Measurements from ENCODE around the gene MPV17L2. TPM values are rescaled to one million over a fixed set of nuclear protein-coding genes. Genes with fewer than 3 reads are reported as not detected.
A peak's percentile ranks its signal among the peaks of the same experiment; 100 is the strongest.

The MPV17L2 gene
- total RNA-seq, 6 experiments from 2014 or later = 6.5 to 26.4 (median 7.5) TPM

- WGBS (ENCODE audit: insufficient coverage, low coverage, low lambda C conversion rate, missing lambda C conversion rate) = no CpG with 5 or more reads among the region's 19 CpGs
- TF ChIP-seq CTCF (IDR thresholded peaks at IDR 0.05) = no peak
- no peak for TF ChIP-seq POLR2A (IDR thresholded peaks at IDR 0.05)
- Histone ChIP-seq H3K27ac (no peak overlapping the region), H3K4me3 (no peak overlapping the region), H3K4me1 (peaks cover 0 to 6% (median 0%) of the 10 kb centered on the region in 4 donors), H3K27me3 (no peaks in the 10 kb centered on the region), H3K9me3 (no peaks in the 10 kb centered on the region), H3K36me3 (peaks cover 0 to 62% (median 23%) of the 10 kb centered on the region in 4 donors)
- no peak for DNase-seq
- no peak for ATAC-seq
- intact Hi-C loops (cut with DNase I) = no loop called here
These were observed 47.5 kb upstream of the MPV17L2 start for GRCh38 chr19:18145391-18145999.

- TF ChIP-seq POLR2A (IDR thresholded peaks at IDR 0.05) = no peak
- no peak for TF ChIP-seq CTCF (IDR thresholded peaks at IDR 0.05)
- intact Hi-C loops (cut with DNase I) = no loop called here
- H3K9me3 ChIP-seq = no peaks in the 10 kb centered on the region
- no peak overlapping the region for H3K4me3 ChIP-seq
- peaks cover 0 to 22% (median 5%) of the 10 kb centered on the region in 4 donors for H3K4me1 ChIP-seq
- WGBS (ENCODE audit: insufficient coverage, low coverage, low lambda C conversion rate, missing lambda C conversion rate) = 95% methylated on average over 7 of the region's 13 CpGs
- H3K27me3 ChIP-seq = no peaks in the 10 kb centered on the region
- no peak overlapping the region for H3K27ac ChIP-seq
- DNase-seq = no peak
- ATAC-seq = no peak
- H3K36me3 ChIP-seq = peaks cover 0 to 49% (median 22%) of the 10 kb centered on the region in 4 donors
These were observed 45.6 kb upstream of the MPV17L2 start for GRCh38 chr19:18147396-18147795.

DNA sequence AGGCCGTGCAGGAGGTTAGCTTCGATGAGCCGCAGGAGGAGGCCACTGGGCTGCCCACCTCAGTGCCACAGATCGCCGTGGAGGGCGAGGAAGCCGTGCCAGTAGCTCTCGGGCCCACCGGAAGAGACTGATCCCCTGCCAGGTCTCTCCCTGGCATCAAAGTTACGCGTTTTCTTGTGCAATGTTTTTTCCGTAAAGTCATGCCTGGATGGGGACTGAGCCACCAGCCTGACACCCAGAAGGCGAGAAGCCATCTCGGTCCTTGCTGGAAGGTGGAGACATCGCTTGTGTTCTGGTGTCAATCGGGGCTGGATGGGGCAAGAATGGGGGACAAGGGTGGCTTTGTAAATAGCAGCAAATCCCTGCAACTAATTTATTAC lies 43.4 kb upstream of the MPV17L2 start:
- Histone ChIP-seq H3K27me3 (no peaks in the 10 kb centered on the region), H3K36me3 (peaks cover 0 to 29% (median 14%) of the 10 kb centered on the region in 4 donors)
- 69% methylated on average over 13 of the region's 16 CpGs for WGBS (ENCODE audit: insufficient coverage, low coverage, low lambda C conversion rate, missing lambda C conversion rate)

DNA sequence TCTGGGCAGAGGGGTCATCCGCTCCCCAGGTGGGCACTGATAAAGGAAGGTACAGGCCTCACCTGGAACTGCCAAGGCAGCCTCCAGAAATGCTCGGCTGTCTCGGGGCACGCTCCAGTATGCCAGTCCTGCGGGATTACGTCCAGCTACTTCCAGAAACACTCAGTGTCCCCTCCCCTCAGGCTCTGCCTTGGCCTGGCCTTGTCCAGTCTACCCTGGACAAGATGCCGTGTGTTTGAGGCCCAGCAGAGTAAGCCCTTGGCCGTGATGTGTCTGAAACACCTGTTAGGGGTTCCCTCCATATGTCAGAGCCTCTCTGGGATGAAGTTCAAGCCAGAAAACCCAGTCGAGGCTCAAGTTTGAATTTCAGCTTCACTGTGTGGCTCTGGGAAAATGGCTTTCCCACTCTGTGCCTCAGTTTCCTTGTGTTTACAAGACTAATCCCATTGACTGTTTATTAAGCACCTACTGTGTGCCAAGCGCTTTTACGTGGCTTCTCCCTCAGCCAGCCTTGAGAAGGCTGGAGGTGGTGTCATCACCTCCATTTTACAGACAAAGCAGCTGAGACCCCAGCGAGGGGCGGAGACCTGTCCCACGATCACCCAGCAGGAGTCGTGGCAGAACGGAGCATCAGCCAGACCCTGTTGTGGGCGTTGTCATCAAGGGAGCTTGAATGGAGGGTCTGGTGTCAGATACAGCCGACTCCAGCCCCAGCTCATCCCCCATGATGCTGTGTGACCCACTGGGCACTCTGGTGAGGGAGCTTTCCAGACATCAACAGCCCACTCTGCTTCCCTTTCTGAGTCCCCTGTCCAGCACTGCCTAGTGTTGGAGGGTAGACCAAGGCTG lies 42.0 kb upstream of the MPV17L2 start:
- no peak for DNase-seq
- no peak for TF ChIP-seq CTCF (IDR thresholded peaks at IDR 0.05)
- no peak for TF ChIP-seq POLR2A (IDR thresholded peaks at IDR 0.05)
- H3K4me1 ChIP-seq = peaks cover 0 to 35% (median 10%) of the 10 kb centered on the region in 4 donors
- H3K4me3 ChIP-seq = no peak overlapping the region
- H3K27ac ChIP-seq = peak overlapping the region; percentile 80 to 88 (median 85)
- no peaks in the 10 kb centered on the region for H3K27me3 ChIP-seq
- intact Hi-C loops (cut with DNase I) = no loop called here
- H3K9me3 ChIP-seq = no peaks in the 10 kb centered on the region
- WGBS (ENCODE audit: insufficient coverage, low coverage, low lambda C conversion rate, missing lambda C conversion rate) = 96% methylated on average over 7 of the region's 18 CpGs
- H3K36me3 ChIP-seq = peaks cover 0 to 18% (median 4%) of the 10 kb centered on the region in 4 donors
- ATAC-seq = no peak

More for the DNA sequence above, 43.4 kb upstream of the MPV17L2 start:
- H3K4me1 ChIP-seq = peaks cover 0 to 31% (median 9%) of the 10 kb centered on the region in 4 donors
- H3K4me3 ChIP-seq = no peak overlapping the region
- H3K9me3 ChIP-seq = no peaks in the 10 kb centered on the region
- intact Hi-C loops (cut with DNase I) = no loop called here
- ATAC-seq = no peak
- TF ChIP-seq CTCF (IDR thresholded peaks at IDR 0.05) = no peak
- no peak for TF ChIP-seq POLR2A (IDR thresholded peaks at IDR 0.05)
- H3K27ac ChIP-seq = no peak overlapping the region
- no peak for DNase-seq
